OCI-LY3 (cell line): Measurements from ENCODE around the gene PTPRM.

Experiments
- EZH2phosphoT487 ChIP-seq: fragments of 200-600 bp; shearing (Covaris generic); IDR thresholded peaks from 2 replicates; pipeline ENCODE4 v1.6.1; 2018; ENCODE audit warnings: antibody characterized with exemption, mixed run types, low read depth
- TF ChIP-seq, protein P1 (sequence below): fragments of 200-600, 300-600 bp; sonication (generic); IDR thresholded peaks from 2 replicates; pipeline ENCODE4 v1.5.1; 2014; ENCODE audit warnings: antibody characterized with exemption, low read length, low read depth

DNA sequence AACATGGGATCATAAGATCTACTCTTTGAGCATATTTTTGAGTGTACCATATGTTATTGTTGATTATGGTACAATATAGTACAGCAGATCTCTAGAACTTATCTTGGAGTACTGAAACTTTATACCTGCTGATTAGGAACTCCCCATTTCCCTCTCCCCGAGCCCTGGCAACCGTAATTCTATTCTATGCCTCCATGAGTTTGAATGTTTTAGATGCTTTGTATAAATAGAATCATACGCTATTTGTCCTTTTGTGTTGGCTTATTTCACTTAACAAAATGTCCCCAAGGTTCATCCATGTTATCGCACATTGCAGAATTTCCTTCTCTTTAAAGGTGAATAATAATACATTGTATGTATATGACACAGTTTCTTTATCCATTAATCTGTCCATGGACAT is 117.2 kb downstream of the PTPRM start:
- TF ChIP-seq, protein P1, sequence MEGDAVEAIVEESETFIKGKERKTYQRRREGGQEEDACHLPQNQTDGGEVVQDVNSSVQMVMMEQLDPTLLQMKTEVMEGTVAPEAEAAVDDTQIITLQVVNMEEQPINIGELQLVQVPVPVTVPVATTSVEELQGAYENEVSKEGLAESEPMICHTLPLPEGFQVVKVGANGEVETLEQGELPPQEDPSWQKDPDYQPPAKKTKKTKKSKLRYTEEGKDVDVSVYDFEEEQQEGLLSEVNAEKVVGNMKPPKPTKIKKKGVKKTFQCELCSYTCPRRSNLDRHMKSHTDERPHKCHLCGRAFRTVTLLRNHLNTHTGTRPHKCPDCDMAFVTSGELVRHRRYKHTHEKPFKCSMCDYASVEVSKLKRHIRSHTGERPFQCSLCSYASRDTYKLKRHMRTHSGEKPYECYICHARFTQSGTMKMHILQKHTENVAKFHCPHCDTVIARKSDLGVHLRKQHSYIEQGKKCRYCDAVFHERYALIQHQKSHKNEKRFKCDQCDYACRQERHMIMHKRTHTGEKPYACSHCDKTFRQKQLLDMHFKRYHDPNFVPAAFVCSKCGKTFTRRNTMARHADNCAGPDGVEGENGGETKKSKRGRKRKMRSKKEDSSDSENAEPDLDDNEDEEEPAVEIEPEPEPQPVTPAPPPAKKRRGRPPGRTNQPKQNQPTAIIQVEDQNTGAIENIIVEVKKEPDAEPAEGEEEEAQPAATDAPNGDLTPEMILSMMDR, result no peak
- TF ChIP-seq EZH2phosphoT487, result no peak
